HEK293T (cell line): ENCODE data around the gene ARHGAP25.

Experiments used
- CTCF ChIA-PET: fragments of 350-600 bp; formaldehyde crosslinking; extraction: SDS; loops from one replicate; lab custom pipeline; 2021; ENCODE audit warnings: antibody characterized with exemption, inconsistent platforms; lab: Yijun Ruan, JAX
- POLR2A ChIA-PET: fragments of 350-600 bp; formaldehyde crosslinking; extraction: SDS; loops from one replicate; lab custom pipeline; 2020; ENCODE audit warnings: antibody characterized with exemption, inconsistent platforms; lab: Yijun Ruan, JAX
- DNase-seq: peaks from one replicate; pipeline ENCODE4 v3.0.0; 2012; ENCODE audit warnings: mixed read lengths; ENCODE audit errors: extremely low spot score
- ARNT ChIP-seq: fragments of 450-650 bp; IDR thresholded peaks from 2 replicates; pipeline ENCODE4 v1.6.1; 2017; ENCODE audit warnings: mild to moderate bottlenecking
- BHLHE40 ChIP-seq: fragments of 450-650 bp; IDR thresholded peaks from 2 replicates; pipeline ENCODE4 v1.6.1; 2016; ENCODE audit warnings: mild to moderate bottlenecking, moderate library complexity, borderline replicate concordance
- ELF4 ChIP-seq: fragments of 450-650 bp; IDR thresholded peaks from 2 replicates; pipeline ENCODE4 v1.6.1; 2017; ENCODE audit warnings: antibody characterized with exemption
- FOXA1 ChIP-seq: fragments of 450-650 bp; IDR thresholded peaks from 2 replicates; pipeline ENCODE4 v1.6.1; 2016; ENCODE audit warnings: mild to moderate bottlenecking
- FOXK2 ChIP-seq: fragments of 450-650 bp; IDR thresholded peaks from 2 replicates; pipeline ENCODE4 v1.6.1; 2016; ENCODE audit warnings: mild to moderate bottlenecking
- FOXM1 ChIP-seq: fragments of 450-650 bp; IDR thresholded peaks from 2 replicates; pipeline ENCODE4 v1.6.1; 2017; ENCODE audit warnings: mild to moderate bottlenecking, borderline replicate concordance
- HDGF ChIP-seq: fragments of 450-650 bp; IDR thresholded peaks from 2 replicates; pipeline ENCODE4 v1.6.1; 2017; ENCODE audit warnings: antibody characterized with exemption, borderline replicate concordance
- L3MBTL2 ChIP-seq: fragments of 450-650 bp; conservative IDR thresholded peaks from 2 replicates; pipeline ENCODE4 v1.6.1; 2016; ENCODE audit warnings: mild to moderate bottlenecking
- LEF1 ChIP-seq: fragments of 450-650 bp; IDR thresholded peaks from 2 replicates; pipeline ENCODE4 v1.6.1; 2017; ENCODE audit warnings: mild to moderate bottlenecking, borderline replicate concordance
- NFRKB ChIP-seq: fragments of 450-650 bp; IDR thresholded peaks from 2 replicates; pipeline ENCODE4 v1.6.1; 2016; ENCODE audit warnings: mild to moderate bottlenecking, moderate library complexity
- SP1 ChIP-seq: fragments of 450-650 bp; IDR thresholded peaks from 2 replicates; pipeline ENCODE4 v1.6.1; 2017
- SUZ12 ChIP-seq: fragments of 450-650 bp; IDR thresholded peaks from 2 replicates; pipeline ENCODE4 v1.6.1; 2016; ENCODE audit warnings: mild to moderate bottlenecking
- TARDBP ChIP-seq: fragments of 450-650 bp; IDR thresholded peaks from 2 replicates; pipeline ENCODE4 v1.6.1; 2016
- TF ChIP-seq, protein P1 (sequence below): fragments of 450-650 bp; IDR thresholded peaks from 2 replicates; pipeline ENCODE4 v1.6.1; 2016

The ARHGAP25 gene

DNA sequence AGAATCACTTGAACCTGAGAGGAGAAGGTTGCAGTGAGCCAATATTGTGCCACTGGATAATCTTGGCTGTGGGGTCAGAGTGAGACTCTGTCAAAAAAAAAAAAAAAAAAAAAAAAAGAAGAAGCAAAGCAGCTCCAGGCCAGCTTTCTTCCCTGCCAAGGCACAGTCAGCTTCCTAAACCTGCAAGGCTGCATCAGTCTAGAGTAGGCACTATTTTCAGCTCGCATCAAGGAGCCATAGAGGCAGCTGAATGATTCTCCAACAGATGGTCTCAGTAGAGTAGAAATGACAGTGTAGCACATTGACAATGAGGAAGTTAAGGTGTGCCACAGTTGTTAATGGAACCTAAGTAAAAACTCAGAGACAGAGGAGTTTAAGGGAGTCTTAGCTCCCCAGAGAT lies 101.0 kb downstream of the ARHGAP25 start:
- TF ChIP-seq, protein P1, sequence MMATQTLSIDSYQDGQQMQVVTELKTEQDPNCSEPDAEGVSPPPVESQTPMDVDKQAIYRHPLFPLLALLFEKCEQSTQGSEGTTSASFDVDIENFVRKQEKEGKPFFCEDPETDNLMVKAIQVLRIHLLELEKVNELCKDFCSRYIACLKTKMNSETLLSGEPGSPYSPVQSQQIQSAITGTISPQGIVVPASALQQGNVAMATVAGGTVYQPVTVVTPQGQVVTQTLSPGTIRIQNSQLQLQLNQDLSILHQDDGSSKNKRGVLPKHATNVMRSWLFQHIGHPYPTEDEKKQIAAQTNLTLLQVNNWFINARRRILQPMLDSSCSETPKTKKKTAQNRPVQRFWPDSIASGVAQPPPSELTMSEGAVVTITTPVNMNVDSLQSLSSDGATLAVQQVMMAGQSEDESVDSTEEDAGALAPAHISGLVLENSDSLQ = no peak
- no peak for DNase-seq
- ChIA-PET POLR2A (no interaction called here), CTCF (no interaction called here)

DNA sequence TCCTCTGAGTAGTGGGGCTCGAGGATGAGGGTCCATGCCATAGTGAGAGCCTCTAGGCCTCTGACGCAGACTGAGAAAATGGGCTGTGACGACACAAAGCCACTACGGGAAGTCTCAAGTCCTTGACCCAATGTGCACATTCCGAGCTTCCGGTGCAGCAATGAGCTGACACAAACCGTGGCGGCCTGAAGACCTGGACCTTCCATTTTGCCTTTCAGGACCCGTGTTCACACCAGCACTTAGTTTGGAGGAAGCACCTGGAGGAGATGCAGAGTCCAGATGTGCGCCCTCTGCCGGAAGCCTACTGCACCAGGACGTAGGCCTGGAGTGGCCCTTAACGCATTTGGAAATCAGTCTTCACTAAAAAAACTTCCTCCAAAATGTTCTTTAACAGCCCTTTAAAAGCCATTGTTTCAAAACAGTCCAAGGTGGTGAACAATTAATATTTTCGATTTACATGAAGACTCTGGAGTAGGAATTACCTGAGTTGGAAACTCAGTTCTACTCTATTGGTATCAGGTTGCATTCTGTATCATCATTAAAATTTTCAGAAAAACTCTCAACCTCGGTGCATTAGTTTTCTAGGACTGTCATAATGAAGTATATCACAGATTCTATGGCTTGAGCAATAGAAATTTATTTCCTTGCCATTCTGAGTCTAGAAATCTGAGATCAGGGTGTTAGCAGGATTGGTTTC lies 102.7 kb downstream of the ARHGAP25 start:
- TF ChIP-seq FOXM1 (no peak), SP1 (no peak), LEF1 (no peak), ELF4 (no peak), HDGF (no peak), ARNT (no peak), SUZ12 (no peak), BHLHE40 (no peak)
- TF ChIP-seq, protein P1 = no peak
- ChIA-PET CTCF (interaction anchor here (0.7 kb wide), 1 partner anchor 10 kb away, joined by 3 read pairs; no protein-coding TSS in a partner anchor), POLR2A (no interaction called here)
- peak; percentile 53 for DNase-seq

DNA sequence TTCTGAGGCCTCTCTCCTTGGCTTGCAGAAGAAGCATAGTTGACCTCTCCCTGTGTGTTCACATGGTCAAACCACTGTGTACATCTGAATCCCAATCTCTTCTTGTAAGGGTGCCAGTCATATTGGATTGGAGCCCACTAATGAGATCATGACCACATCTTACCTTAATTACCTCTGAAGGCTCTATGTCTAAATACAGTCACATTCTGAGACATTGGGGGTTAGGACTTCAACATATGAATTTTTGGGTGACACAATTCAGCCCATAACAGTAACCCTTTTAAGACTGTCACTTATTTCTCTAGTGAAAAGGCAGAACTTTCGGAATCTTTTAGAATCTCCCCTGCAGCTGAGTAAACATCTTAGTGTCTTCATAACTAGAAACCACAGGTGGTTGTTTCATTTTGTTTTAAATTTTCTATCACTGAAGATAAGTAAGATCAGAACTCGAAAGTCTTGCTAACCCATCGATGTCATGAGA lies 103.3 kb downstream of the ARHGAP25 start:
- CTCF ChIA-PET = interaction anchor here (0.7 to 1.6 kb wide), 3 partner anchors 70 to 86 kb away, joined by 3 to 7 read pairs (median 3); no protein-coding TSS in a partner anchor
- TF ChIP-seq NFRKB (no peak), FOXK2 (no peak)
- TF ChIP-seq, protein P1 = no peak
- DNase-seq = no peak
- POLR2A ChIA-PET = no interaction called here

DNA sequence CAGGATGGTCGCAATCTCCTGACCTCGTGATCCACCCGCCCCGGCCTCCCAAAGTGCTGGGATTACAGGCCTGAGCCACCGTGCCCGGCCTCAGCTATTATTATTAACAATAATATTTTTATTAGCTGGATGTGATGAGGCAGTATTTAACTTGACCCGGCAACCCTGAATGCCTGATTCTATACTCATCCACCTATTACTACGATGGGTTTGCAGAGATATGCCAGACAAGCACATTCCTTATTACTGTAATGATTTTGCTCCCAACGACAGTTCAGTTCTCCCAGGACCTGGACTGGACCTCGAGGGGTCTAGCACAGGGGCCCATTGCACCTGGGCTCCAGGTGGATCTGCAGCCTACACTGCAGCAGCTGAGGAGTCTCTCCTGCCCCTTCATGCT lies 104.0 kb downstream of the ARHGAP25 start:
- POLR2A ChIA-PET = no interaction called here
- no peak for TF ChIP-seq ARNT

DNA sequence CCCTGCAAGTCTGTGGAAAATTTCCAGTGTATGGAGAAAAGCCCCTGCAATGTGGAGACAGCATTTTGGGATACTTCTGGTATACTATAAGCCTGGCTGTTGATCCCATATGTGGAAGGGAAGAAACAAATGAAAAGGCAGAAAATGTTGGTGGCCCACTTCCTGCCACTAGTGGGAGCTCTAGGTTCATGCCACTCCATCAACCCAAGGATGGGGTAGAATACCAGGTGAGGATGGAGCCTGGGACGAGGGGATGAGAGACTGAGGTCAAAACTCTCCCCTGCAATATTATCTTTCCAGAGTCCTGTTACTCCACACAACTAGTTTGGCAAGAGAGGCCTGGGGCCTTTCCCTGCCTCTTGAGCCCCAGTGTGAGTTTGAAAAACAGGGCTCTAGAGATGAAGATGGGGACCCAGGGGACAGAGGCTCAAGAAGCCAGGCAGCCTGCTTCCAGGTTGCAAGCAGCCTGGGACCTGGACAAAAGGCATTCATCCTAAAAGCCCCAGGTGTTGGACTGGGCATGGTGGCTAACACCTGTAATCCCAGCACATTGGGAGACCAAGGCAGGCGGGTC lies 104.7 kb downstream of the ARHGAP25 start:
- ChIA-PET CTCF (interaction anchor here (0.6 to 1.6 kb wide), 2 partner anchors 11 to 88 kb away, joined by 4 to 7 read pairs; no protein-coding TSS in a partner anchor), POLR2A (no interaction called here)
- no peak for TF ChIP-seq FOXK2
- TF ChIP-seq FOXM1 = no peak
- TF ChIP-seq SP1 = no peak
- TF ChIP-seq SUZ12 = no peak
- no peak for TF ChIP-seq ARNT
- no peak for TF ChIP-seq NFRKB
- TF ChIP-seq TARDBP = no peak
- TF ChIP-seq BHLHE40 = no peak
- TF ChIP-seq HDGF = no peak
- TF ChIP-seq LEF1 = no peak
- TF ChIP-seq, protein P1 = no peak
- TF ChIP-seq L3MBTL2 = no peak
- peak; percentile 27 for DNase-seq

More for the DNA sequence above, 104.0 kb downstream of the ARHGAP25 start:
- no peak for DNase-seq
- CTCF ChIA-PET = interaction anchor here (0.6 to 1.6 kb wide), 5 partner anchors 9 to 87 kb away, joined by 3 to 7 read pairs (median 3); no protein-coding TSS in a partner anchor

DNA sequence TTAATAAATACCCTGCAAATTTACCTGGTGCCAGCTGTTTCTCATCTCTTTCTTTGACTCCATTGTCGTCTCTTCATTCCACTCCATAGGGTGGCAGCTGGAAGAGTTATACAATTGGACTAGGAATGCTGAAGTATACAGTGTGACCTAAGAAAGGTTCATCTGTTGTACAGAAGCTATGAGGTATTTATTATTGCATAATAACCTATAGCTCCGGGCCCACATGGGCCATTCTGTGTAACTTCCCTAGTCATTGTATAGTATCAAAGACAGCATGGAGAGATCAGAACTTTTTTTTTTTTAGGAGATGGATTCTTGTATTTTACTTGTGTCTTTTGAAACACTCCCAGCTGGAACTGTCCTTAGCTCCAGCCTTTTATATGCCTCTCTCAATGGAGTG lies 110.4 kb downstream of the ARHGAP25 start:
- POLR2A ChIA-PET = no interaction called here
- DNase-seq = no peak
- CTCF ChIA-PET = interaction anchor here (0.8 kb wide), 1 partner anchor 93 kb away, joined by 3 read pairs; no protein-coding TSS in a partner anchor
- TF ChIP-seq NFRKB = no peak

DNA sequence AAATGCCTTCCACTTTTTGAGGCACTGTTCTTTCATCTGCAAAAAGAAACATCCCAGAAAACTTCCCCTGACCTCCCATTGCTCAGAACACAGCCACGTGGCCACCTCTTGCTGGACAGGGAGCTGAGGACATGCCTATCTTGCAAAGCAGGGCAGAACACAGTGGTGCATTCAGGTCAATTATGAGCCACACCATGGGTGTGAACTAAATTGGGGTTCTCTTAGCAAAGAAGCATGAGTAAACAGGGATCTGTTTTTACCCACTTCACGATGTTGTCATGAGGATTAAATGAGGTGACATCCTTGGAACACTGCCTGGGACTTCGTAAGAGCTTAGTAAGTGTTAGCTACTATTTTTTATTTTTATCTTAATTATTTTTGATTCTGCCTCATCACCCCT lies 111.5 kb downstream of the ARHGAP25 start:
- POLR2A ChIA-PET = no interaction called here
- CTCF ChIA-PET = interaction anchor here (0.6 kb wide), 1 partner anchor 314 kb away, joined by 3 read pairs; no protein-coding TSS in a partner anchor

More for the DNA sequence above, 111.5 kb downstream of the ARHGAP25 start:
- DNase-seq = no peak
- TF ChIP-seq BHLHE40 (no peak), FOXA1 (no peak), TARDBP (no peak), SP1 (no peak), SUZ12 (no peak), NFRKB (no peak)
